NOMO-1 treated with dmso at 0.1 percent for 144 hours (cell line): ENCODE measurements around the gene MYH9.
"Not testable (repeated sequence)": the region's sequence is repeated elsewhere in the genome, so short reads cannot be mapped to it uniquely, and the experiment has no call there.

Source experiments
- DNase-seq: peaks from one replicate; lab custom pipeline; 2025; ENCODE audit not compliant: unreplicated experiment; lab: John Stamatoyannopoulos, UW

Gene MYH9

DNA sequence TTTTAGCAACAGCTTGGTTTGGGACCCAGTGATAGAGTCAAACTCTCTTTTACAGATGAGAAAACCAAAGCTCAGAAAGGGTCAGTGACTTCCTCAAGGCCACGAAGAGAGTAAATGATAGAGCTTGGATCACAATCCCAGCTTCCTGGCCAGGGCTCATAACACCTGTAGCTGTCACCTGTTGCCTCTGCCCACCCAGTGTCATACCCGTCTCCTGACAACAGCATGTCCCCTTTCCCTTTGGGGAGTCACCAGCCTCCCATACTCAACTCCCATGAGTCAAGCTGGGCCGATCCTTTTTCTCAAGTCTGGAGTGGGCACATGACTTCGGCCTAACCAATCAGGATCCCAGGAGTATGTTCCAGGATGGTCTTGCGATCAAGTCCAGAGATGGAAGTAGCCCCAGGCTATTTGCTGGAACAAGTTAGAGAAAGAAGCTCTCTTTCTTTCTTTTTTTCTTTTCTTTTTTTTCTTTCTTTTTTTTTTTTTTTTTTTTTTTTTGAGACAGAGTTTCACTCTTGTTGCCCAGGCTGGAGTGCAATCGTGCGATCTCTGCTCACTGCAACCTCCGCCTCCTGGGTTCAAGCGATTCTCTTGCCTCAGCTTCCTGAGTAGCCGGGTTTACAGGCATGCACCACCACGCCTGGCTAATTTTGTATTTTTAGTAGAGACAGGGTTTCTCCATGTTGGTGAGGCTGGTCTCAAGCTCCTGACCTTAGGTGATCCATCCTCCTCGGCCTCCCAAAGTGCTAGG is 27.8 kb upstream of the MYH9 start:
- DNase-seq, result no peak

DNA sequence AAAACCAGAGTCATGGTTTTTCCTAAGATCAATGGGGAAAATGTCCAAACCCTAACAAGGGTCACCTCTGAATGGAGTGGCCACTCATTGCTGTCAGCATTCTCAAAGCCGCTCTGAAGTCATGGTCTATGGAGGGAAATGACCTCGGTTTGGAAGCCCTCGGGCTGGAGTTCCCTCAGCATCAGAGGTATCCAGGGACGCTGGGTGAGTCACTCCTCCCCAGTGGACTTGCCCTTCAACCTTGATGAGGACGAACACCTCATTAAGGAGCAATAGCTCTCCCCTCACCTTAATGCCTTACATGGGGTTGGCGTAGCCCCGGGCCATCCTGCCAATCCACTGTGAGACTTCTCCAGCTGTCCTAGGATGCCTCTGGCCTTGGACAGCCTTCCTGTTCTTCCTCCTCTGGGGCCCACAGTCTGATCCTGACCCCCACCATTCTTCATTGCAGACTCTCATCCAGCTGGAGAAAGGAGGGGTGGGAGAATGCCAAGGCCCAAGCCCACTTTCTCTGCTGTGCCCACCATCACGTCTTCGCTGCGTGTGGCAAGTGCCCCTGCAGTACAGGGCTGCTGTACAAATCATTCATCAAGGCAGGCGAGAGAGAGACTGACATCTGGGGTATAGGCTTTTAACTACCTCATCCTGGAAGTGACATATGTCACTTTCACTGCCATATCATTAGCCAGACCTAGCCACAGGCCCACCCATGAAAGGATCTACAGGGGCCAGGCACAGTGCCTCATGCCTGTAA is 25.4 kb upstream of the MYH9 start:
- DNase-seq, result no peak

DNA sequence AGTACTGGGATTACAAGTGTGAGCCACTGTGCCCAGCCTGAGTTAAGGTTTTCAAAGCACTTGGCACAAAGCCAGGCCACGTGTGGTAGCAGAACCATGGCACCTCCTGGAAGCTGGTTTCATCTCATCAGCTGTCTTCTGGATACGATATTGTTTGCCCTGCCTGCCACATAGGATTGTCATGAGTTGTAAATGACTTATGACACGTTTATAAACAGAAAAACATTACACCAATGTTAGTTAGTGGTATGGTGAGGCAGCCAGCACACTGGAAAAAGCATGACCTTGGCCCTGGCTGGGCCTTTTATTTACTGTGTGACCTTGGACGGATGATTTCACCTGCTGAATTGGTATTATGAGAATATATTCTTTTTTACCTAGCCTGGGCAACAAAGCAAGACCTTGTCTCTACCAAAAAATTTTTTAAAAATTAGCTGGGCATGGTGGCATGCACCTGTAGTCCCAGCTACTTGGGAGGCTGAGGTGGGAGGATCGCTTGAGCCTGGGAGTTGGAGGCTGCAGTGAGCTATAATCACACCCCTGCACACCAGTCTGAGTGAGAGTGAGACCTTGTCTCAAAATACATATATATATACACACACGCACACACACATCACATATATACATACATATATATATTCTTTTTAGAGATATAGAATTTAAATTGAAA is 24.0 kb upstream of the MYH9 start:
- DNase-seq, result no peak

DNA sequence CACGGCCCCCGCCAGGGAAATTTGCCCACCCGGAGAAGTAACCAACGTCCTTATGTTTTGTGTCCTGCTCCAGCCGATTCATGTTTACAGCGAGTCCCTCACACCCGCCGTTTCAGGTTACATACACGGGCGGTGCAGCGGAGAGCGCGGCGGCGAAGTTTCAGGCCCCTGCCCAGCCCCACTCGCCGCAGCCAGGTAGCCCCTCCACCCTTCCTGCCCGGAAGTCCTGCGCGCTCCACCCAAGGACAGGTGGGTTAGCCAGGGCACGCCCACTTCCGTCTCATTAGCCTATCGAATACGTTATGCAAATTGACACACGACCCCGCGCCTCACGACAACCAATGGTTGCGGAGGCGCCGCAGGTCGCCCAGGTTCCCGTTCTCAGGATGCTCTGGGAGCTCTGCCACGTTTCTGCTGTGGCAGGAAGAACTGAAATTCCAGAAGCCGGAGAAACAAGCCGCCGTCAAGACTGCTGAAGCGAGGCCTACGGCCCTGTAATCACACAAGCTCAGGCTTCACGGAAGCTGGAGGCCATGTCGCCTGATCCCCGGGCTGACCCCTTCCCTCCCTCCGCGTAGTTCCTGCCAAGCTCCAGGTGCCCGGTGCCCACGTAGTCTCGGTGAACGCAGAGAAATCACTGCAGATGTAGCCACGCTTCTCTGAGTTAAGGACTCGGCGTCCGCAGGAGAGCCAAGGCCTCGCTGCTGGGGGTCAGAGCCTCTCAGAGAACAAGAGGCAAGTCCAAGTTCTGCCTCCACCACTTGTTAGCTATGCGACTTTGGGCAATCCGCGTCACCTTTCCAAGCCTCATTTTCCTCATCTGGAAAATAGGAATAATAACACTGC is 22.4 kb upstream of the MYH9 start:
- DNase-seq, result no peak

DNA sequence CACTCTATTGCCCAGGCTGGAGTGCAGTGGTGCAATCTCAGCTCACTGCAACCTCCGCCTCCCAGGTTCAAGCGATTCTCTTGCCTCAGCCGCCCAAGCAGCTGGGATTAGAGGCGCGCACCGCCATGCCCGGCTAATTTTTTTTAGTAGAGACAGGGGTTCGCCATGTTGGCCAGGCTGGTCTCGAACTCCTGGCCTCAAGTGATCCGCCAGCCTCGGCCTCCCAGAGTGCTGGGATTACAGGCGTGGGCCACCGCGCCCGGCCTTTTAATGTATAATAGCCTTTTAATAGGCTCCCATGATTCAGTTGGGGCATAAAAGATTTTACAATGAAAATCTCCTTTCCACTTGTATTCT is 21.8 kb upstream of the MYH9 start:
- not testable (repeated sequence) for DNase-seq

DNA sequence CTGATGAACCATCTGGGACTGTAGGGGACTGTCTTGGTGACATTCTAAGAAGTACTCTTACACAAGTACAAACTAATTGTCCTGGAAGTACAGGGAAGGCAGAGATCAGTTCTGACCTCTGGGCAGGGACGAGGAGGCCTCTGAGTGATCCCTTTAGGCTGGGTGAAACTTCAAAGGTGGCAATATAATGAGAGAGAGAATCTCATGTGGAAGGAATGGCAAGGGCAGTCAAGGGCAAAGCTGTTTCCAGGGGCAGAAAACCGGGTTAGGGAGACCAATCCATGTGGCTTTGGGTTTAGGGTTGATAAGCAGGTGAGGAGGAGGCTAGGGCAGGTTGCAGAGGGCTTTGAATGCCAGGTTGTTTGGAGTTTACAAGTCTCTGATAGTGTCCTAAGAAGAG is 21.3 kb upstream of the MYH9 start:
- no peak for DNase-seq

DNA sequence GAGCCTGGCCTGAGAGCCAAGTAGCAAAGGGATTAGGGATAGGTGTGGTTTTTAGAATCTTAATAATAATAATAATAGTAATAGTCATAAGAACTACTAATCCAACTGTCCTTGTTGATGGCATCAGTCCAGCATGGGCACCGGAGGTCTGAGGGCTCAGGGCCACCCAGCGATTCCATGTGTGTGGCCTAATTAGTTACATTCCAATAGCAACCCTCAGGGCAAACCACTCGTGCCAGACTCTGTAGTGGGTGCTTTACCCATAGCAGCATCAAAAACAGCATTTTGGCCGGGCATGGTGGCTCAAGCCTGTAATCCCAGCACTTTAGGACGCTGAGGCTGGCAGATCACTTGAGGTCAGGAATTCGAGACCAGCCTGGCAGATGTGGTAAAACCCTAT is 19.0 kb upstream of the MYH9 start:
- DNase-seq, result no peak

DNA sequence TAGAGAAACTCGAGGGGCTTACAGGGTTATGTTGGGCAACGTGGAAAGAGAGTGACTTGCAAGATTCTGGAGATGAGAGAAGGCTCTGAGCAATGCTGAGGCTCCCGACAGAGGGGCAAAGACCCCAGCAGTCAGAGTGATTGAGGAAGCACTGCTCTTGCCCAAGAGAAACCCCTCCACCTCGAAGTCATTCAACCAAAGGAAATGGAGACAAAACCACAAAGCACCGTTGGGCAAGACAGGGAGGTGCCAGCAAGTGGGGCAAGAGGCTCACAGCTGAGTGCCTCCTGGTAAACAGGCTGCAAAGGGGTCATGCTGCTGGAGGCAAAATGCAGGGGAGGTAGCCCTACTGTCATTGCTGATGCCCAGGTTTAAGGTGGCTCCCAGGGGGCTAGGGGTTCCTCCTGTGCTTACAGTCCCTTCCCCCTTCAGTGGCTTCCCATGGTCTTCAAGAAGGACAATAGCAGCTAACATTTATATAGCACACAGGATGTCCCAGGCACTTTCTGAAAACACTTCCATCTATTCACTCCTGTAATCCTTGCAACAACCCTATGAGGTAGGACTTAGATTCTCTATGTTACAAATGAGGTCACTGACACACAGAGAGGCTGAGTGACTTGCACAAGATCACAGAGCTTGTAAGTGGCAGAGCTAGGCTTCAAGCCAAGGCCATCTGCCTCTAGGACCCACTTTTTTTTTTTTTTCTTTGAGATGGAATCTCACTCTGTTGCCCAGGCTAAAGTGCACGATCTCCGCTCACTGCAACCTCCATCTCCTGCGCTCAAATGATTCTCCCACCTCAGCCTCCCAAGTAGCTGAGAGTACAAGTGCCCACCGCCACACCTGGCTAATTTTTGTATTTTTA is 18.1 kb upstream of the MYH9 start:
- DNase-seq, result peak; percentile 96

DNA sequence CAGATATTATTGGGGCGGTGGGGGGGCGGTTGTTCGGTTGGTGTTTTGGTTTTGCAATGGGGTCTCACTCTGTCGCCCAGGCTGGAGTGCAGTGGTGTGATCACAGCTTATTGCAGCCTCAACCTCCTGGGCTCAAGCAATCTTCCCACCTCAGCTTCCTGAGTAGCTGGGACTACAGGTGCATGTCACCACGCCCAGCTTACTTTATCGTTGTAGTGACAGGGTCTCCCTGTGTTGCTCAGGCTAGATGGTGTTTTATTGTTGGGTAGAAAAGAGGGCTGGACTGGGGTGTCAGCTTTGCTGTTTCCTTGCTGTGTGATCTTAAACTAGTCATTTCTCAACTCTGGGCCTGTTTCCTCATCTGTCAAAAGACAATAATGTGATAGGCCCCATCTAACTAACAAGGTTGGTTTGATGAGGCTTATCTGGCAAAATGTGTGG is 17.5 kb upstream of the MYH9 start:
- no peak for DNase-seq

DNA sequence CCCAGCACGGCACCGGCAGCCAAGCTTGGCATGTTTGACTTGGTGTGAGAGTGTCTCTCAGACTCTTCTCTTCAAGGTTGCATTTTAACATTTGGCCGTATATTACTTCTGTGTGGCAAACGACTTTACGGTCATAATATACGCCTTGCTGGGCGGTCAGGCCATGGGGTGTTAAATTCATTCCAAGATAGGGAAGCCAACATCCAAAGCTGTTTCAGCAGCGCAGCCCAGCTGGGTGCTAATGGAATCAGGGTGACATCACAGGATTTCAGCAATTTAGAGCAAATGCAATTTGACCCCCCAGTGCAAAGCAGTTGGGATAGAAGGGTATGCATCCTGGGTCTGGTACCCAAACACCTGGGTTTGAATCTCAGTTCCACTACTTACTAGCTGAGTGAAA is 16.7 kb upstream of the MYH9 start:
- no peak for DNase-seq

DNA sequence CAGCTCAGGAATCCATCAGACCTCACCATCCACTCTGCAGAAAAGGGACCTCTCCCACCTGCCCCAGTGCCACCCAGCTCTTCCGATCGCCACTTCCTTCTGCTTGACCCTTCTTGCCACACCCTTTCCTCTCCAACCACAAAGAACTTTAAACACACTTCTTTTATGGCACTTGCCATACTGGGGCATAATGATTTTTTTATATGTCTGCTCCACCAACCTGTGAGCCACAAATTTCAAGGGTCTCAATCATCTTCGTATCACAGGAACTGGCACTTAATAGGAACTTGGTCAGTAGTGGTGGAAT is 11.7 kb upstream of the MYH9 start:
- DNase-seq, result peak; percentile 52

DNA sequence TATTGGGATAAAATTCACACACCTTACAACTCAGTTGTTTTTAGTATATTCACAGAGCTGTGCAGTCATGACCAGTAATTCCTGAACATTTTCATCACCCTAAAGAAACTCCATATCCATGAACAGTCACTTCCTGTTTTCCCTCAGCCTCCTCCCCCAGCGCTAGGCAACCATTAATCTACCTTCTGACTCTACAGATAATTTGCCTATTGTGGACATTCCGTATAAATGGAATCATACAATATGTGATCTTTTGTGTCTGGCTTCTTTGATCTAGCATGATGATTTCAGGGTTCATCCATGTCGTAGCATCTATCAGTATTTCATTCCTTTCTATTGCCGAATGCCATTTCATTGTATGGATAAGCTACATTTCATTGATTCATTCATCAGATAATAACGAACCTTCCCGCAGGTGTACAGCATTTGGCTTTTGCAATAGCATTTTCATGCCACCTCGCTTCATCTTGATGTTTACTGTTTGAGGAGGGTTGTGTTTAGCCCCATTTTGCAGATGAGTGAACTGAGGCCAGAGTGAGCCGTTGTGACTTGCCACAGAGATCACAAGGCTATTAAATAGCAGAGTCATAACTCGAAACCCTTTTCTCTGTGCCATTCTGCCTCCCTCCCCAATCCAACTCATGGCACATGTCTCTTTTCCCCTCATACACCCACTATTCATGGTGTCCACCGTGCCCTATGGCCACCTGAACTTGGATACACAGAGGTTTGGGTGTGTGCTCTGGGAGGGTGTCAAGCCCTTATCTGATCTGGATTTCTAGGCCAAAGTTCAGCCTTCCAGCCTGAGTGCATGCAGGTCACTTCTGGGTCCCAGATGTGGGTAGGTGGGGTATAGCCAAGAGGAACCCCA is 11.1 kb upstream of the MYH9 start:
- no peak for DNase-seq

DNA sequence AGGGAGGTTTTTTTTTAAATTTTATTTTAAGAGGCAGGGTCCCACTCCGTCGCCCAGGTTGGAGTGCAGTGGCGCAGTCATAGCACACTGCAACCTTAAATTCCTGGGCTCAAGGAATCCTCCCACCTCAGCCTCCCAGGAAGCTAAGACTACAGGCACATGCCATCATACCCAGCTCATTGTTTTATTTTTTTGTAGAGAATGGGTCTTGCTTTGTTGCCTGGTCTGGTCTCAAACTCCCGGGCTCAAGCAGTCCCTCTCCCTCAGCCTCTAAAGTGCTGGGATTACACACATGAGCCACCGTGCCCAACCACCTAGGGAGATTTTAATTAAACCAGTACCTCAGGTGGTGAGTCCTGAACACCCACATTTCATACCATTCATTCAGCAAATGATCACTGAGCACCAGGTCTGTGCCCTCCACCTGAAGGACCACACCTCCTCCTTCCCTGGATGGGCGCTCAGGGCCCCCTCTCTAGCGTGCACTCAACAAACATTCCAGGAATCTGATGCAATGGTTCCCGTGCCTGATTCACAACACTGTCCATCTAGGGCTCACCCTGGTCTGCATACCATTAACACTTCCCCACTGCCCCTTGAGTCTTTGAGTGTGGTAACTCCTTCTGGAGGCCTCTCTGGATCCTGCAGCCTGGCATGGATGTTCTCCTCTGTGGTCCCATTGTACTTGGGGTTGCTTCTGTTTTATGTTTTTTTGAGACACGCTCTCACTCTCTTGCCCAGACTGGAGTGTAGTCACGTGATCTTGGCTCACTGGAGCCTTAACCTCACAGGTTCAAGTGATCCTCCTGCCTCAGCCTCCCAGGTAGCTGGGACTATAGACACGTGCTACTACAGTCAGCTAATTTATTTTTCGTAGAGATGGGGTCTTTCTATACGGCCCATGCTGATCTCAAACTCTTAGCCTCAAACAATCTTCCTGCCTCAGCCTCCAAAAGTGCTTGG is 9.6 kb upstream of the MYH9 start:
- no peak for DNase-seq

DNA sequence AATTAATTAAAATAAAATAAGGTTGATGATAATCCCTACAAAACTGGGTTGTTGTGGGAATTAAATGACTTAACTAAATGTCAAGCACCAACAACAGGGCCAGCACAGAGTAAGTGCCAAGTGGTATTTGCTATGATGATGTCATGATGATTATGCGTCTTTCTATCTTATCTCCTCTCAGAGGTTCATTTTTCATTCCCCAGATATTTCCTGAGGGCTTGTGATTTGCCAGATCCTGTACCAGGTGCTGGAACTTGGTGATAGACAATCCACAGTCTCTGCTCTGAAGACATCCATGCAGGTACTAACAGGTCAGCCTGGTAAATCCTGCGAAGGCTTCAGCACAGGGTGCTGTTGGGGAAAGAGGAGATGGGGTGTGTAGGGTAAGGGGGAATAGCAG is 8.1 kb upstream of the MYH9 start:
- no peak for DNase-seq

DNA sequence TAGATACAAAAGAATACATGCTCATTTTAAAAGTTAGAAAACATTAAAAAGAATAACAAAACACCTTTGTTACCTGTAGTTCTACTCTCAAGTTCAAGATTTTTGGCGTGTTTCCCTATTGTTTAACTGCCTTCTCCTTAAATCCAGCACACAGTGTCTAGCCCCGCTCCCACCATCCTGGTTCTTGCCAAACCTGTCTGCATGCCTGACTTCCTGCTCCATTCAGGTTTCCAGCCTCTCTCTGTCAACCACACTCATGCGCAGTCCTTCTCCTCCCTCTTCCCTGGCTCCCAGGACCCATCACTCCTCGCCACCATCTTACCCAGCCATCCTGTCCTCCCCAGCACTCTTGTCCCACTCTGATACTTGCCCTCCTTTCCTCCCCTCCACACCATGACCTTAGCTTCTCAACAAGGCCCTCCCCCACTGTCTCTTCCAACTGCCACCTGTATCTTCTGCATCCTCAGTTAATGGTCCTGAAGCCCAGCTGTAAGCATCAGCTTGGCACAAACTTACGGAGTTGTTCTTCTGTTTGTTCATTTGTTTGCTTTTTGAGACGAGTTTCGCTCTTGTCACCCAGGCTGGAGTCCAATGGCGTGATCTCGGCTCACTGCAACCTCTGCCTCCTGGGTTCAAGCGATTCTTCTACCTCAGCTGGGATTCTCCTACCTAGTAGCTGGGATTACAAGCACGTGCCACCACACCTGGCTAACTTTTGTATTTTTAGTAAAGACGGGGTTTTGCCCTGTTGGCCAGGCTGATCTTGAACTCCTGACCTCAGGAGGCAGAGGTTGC is 7.5 kb upstream of the MYH9 start:
- no peak for DNase-seq

DNA sequence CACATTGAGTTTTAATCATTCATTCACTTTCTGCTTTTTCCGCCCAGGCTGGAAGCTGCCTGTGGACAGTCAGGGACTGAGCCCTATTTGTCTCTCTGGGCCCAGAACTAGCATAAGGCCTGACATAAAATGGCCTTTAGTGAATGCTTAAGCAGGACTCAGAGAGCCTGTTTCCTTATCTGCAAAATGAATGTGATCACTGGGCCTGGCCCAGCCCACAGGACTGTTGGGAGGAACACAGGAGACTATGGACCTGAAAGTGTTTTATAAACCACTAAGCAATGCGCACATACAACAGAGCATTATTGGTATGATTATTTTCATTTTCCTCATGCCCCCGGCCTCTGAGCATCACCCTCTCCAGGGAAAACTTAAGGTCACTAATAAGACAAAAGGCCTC is 3.9 kb upstream of the MYH9 start:
- no peak for DNase-seq

DNA sequence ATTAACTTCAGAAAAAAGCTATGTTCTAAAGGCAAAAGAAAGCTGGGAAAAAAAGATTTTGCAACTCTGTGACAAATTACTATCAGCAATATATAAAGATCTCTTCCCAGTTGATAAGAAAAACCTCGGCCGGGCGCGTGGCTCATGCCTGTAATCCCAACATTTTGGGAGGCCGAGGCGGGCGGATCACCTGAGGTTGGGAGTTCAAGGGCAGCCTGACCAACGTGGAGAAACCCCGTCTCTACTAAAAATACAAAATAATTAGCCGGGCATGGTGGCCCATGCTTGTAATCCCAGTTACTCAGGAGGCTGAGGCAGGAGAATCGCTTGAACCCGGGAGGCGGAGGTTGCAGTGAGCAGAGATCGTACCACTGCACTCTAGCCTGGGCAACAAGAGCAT is 1.4 kb upstream of the MYH9 start:
- not testable (repeated sequence) for DNase-seq

DNA sequence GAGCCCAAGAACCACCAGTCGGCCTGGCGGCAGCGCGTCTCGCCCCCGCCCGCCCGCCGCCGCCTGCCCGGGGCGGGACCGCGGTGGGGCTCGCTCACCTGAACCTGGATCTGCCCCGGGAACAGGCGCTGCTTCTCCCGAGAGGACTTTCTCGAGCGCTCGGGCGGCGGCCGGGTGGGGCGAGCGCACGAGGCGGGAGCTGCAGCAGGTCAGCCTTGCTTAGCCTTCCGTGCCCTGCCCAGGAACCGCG is 133 bp downstream of the MYH9 start:
- DNase-seq, result no peak
